ENCODE measurements around the gene CDH3.

CDH3 gene
- 0 to 3.2 (median 0) reads per million in 17 experiments for total RNA-seq

DNA sequence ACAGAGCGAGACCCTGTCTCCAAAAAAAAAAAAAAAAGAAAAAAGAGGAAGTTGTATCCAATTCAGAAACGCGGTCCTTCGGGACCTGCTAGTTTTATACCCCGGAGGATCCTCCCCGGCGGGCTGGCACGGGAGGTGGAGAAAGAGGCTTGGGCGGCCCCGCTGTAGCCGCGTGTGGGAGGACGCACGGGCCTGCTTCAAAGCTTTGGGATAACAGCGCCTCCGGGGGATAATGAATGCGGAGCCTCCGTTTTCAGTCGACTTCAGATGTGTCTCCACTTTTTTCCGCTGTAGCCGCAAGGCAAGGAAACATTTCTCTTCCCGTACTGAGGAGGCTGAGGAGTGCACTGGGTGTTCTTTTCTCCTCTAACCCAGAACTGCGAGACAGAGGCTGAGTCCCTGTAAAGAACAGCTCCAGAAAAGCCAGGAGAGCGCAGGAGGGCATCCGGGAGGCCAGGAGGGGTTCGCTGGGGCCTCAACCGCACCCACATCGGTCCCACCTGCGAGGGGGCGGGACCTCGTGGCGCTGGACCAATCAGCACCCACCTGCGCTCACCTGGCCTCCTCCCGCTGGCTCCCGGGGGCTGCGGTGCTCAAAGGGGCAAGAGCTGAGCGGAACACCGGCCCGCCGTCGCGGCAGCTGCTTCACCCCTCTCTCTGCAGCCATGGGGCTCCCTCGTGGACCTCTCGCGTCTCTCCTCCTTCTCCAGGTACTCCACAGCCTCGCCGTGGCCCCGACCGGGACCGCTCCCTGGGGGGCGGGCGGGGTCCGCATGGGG, at the start of gene CDH3:
Gene CDH3, plus strand, starts transcription at position 596 of the 779 bp plus-strand sequence. Its CDS starts 70 bp downstream, at position 666.
- peak; percentile 16 to 45 (median 35) for DNase-seq

DNA sequence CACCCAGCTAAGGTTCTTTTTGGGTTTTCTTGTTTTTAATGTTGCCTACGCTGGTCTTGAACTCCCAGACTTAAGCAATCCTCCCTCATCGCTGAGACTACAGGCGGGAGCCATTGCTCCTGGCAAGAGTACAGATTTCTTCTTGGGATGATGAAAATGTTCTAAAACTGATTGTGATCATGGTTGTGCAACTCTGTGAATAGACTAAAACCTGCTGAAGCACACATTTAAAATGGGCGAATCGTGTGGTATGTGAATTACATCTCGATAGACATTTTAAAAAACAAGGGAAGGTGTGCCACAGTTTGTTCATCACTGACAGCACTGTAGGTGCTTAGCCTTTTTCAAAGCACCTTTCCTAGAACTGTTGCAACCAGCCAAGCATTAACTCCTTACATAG, 48.8 kb upstream of the CDH3 start:
- no peak for DNase-seq

DNA sequence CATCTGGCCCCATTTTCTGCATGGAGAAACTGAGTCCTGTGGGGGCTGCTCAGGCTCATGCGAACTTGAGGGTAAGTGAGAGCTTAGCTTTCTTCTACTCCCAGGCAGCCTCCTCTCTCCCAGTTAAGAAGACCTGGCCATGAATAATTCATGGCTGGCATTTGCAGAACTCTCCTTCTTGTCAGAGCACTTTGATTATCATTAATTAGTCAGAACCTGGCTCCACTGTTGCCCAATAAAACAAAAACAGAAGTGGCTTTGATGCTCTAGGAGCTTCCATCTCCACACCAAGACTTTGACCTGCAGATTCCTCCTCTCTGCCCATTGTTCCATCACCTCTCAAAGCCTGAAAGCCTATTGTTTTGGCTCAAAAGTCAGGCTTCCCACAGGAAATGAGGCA, 45.5 kb upstream of the CDH3 start:
- no peak for DNase-seq

DNA sequence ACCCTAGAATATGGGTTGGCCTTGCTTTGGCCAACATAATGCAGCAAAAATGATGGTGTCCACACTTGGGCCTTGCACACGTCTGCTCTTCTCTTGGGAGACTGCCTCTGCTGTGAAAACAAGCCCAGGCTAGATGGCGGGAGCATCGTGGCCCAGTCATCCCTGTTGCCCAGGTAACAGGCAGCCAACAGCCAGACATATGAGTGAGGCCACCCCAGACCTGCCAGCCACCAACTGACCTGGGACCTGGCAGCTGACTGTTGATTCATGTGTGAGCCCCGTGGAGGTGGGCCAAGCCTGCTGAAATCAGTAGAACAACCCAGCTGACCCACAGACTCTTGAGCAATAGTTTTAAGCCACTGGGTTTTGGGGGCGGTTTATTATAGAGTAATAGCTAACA, 39.4 kb upstream of the CDH3 start:
- no peak for DNase-seq

DNA sequence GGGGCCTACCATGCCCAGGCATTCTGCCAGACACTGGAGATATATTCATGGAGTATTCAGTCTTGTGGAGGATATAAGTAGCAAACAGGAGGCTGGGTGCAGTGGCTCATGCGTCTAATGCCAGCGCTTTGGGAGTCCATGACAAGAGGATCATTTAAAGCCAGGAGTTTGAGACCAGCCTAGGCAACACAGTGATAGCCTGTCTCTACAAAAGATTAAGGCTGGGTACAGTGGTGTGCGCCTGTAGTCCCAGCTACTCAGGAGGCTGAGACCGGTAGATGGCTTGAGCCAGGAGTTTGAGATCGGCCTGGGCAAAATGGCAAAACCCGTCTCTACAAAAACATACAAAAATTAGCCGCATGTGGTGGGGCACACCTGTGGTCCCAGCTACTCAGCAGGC, 37.7 kb upstream of the CDH3 start:
- no peak for DNase-seq

DNA sequence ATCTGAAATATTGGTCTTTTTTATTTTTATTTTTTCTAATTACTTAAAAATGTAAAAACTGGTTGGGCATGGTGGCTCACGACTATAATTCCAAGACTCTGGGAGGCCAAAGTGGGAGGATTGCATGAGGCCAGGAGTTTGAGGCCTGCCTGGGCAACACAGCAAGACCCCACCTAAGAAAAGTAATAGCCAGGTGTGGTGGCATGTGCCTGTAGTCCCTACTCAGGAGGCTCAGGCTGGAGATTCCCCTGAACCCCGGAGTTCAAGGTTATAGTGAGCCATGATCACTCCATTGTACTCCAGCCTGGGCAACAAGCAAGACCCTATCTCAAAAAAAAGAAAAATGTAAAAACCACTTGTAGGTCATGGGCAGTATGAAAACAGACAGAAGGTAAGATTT, 36.8 kb upstream of the CDH3 start:
- no peak for DNase-seq

DNA sequence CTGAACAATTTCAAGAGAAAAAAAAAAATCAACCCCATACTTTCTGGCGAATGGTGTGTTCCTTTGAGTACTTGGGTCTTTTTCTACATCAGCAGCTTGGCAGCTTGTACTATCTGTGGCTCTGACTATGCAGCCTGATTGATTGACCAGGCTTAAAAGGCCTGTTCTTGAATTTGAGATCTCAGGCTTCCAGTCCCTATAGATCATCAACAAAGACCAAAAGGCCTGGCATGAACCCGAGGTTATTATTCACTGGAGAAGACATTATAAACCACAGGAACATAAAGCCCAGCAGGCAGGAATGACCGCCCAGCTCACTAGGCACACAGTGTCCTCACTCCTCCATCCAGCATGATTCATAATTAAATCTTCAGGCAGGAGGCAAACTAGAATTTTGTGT, 32.1 kb upstream of the CDH3 start:
- DNase-seq = no peak

DNA sequence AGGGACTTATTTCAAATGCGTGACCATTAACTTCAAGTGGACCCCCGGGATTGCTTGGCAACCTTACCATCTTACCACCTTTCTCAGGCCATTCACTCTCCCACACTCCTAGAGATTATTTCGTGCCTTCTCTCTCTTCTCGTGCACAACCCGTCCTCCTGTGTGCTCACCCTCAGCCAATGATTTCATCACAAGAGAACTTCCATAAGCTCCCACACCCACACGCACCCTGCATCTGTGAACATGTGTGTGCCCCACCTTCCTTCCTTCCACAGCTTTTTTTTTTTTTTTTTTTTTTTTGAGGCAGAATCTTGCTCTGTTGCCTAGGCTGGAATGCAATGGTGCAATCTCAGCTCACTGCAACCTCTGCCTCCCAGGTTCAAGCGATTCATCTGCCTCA, 27.4 kb upstream of the CDH3 start:
- DNase-seq = no peak

DNA sequence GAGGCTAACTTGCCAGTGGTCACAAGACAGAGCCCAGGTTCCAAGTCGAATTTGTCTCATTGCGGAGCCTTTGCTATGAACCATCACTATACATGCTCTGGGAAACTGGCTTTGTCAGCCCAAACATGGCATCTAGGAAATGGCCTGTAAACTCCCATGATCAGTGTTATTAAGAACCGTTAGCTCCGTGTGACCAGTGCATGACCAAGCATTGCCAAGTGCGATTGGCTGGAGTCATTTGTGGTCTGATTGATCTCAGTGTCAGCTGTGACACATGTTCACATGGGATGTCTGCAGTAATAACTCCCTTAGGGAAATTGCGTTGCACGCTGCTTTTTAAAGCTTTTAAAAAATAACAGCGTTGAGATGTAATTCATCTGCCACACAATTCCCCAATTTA, 18.6 kb upstream of the CDH3 start:
- peak in 1 of 4 experiments; percentile 10 for DNase-seq

DNA sequence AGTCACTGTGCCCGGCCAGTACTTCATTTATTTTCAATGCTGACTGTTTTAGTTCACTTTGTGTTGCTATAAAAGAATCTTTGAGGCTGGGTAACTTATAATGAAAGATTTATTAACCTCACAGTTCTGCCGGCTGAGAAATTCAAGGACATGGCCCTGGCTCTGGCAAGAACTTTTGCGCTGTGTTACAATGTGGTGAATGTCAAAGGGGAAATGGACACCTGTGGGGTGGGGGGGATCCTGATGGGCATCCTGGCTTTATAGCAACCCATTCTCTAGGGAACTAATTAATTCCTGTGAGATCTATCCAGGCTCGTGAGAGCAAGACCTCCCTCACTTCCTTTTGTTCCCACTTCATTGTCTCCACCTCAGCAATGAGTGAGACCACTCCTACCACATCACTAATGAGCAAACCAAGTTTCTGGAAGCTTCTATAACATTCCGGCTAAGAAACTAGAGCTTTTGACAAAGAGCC, 17.1 kb upstream of the CDH3 start:
- DNase-seq = no peak

DNA sequence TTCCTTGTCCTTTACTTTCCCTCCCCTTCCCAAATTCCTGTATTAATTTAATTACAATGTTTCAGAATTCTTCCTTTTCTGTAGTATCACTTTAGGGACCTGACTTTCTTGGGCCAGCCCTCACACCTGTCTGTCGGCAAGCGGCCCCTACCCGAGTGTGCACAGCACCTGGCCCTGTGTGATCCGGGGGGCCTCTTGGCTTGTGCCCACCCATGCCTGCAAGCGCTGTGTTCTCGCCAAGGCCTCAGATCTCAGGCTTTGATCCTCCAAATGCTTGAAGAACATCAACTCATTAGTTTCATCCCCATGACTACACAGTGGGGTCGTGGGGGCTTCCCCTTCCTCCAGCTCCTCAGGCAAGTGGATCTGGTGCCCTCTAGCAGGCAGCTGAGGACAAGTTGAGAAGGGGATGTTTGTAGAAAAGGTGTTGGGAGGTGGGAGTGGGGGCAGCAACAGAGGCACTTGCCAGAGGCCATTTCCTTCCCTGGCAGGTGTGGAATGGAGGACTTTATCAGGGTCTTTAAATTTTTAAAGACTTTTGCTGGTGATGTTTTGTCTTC, 15.7 kb upstream of the CDH3 start:
- no peak for DNase-seq

DNA sequence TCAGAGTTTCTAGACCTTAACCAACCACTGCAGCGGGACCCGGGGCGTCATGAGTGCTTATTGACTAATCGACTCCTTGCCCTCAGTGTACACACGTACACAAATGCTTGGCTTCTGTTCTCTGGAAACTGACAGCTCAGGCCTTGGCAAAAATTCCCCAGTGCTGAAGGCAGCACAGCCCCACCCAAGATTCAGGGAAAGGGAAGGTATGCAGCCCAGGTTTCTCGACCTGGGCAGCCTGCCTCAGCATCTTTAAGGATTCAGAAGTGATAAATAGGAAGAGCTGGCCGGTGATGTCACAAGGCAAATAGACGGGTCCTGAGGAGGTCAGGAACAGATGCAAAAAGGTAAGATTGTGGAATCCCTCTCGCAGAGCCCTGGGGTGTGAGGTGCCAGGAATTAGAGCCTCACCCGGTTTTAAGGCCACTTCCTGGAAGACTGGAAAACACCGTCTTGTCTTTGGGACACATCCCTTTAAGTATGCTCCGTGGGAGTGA, 9.0 kb upstream of the CDH3 start:
- no peak for DNase-seq

DNA sequence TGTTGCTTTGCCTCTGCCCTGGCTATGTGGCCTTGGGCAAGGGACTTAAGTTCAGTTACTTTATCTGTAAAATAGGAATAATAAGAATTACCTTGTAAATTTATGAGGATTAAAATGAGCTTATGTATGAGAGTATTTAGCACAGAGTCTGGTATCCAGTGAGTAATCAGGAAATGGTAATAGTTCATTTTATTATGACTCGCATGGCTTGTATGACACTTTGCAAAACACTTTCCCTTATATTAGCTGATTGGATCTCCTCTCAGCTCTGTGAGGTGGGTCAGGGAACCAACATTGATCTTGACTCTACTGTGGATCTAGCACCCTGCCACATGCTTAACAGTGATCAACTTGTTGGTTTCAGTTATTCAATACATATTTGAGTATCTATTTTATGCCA, 8.3 kb upstream of the CDH3 start:
- no peak for DNase-seq

DNA sequence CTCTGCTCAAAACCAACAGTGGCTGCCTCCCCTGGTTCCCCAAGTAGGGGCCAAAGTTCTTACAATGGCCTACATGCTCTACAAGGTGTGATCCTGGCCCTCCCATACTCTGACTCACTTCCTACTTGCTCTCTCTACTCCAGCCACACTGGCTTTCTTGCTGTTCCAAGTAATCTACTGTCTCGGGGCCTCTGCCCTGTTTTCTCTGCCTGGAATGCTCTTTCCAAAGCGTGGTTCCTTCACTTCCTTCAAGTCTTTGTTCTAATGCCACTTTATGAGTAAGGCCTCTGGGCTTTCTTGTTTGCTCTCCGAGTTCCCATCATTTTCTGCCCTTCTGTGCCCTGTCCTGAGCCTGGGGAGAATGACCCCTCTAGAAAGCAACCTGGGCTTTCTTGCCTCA, 4.1 kb upstream of the CDH3 start:
- DNase-seq = no peak

DNA sequence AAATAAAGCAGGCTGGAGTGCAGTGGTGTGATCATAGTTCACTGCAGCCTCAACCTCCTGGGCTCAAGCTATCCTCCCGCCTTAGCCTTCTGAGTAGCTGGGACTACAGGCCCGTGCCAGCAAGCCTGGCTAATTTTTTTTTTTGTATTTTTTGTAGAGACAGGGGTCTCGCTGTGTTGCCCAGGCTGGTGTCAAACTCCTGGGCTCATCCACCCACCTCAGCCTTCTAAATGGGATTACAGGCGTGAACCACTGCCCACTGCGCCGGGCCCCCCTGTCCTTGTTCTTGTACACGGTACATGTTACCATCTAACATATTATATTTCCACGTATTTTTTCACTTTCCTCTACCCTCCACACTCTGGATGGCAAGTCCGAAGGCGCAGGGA, 3.1 kb upstream of the CDH3 start:
- DNase-seq = no peak

DNA sequence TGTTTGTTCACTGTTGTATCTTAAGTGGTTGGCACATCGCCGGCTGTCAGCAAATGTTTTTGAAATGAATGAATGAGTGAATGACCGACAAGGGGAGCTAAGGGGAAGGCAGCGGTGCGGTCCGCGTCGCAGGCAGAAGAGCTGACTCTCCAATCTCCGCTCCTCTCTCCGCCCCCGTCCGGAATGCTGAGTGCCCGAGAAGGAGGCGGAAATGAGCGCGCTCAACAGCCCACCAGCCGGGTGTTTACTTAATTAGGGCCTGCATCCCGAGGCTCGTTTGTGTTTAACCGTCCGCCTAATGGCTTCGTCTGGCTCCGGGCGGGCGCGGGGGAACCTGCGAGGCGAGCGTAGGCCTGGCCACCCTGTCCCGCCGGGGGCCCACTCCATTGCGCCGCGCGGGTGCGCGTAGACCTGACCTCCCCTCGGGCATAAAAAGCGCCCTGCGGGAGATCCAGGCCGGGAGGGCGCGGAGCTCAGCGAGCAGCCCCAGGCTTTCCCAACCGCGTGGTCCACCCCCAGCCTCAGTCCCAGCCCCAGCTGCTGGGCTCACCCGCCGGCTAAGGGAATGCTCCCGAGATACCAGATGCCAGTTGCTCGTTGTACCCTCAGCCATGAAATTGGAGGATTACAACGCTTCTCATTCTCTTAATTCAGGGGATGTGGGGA, 2.5 kb upstream of the CDH3 start:
- DNase-seq = peak; percentile 25 to 63 (median 28)

DNA sequence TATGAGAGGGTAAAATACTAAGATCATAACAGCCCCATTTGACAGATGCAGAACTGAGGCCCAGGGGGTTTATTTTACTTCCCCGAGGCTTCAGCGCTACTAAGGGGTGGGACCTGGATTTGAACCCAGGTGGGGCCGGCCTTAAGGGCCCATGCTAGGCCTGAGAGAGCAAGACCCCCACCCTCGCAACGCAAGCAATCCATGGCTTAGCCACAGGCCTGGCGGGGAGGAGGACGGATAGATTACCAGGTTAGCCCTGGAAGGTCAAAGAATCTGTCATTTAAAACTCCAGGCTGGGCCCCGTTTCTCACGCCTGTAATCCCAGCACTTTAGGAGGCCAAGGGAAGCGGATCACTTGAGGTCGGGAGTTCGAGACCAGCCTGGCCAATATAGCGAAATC, 1.9 kb upstream of the CDH3 start:
- no peak for DNase-seq

DNA sequence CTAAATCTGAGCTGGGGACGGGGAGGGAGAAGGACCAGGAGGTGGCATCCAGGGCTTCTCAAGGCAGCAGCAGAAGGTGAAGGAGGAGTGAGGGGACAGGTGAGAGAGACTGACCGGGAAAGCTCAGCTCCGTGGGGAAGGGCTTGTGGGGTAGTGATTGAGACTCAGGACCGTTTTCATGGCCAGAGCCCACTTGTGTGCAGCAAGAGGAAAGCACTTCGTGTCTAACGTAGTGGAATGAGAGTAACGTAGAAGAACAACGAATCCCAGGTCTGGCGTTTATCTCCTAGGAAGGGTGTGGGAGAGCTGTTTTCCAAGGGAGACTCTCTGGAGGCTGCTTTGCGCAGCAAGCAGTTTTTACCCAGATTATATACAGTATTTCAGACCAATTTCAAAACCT, 1.3 kb upstream of the CDH3 start:
- DNase-seq = no peak

DNA sequence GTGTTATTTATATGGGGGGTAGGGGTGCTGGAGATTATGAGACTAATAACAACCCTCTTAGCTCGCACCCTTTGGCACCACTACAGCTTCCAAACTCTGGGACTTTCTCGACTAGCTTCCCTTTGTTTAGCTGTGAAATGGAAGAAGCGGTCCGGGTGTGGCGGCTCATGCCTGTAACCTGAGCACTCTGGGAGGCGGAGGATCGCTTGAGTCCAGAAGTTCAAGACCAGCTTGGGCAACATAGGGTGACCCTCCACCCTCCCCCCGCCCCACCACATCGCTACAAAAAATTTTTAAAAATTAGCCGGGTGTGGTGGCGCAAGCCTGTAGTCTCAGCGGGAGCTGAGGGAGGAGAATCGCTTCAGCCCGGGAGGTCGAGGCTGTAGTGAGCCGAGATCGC, 814 bp upstream of the CDH3 start:
- DNase-seq = no peak

DNA sequence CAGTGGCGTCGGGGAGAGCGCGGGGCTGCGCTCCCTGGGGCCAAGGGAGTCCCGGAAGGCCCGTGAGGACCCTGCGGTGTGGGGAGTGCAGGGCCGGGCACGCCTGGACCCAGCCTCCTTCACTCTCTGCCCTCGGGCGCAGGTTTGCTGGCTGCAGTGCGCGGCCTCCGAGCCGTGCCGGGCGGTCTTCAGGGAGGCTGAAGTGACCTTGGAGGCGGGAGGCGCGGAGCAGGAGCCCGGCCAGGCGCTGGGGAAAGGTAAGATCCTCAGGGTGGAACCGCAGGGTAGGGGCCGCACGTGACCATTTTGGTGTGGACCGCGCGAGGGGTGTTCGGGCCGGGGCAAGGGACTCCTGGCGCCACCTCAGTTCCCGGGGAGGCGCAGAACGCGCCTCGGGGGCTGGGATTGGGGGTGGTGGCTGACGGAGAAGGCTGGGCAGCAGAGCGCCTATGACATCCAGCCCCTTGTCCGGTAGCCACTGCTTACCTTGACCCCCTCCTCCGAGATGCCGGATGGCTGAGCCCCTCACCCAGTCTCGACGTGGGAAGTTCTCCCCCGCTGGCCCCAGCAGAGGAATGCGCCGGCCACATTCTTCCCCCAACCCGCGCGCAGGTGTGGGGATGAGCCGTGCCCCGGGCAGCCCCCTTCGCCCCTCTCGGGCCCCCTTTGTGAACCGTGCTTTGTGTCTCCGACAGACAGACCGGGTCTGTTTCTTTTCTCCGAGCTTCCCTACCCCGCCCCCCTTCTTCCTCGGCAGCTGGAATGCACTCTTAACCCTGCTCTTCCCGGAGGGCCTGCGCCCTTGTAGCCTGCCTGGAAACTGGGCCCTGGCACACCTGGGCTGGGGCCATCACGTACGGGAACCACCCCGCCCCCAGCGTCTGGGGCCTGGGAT, 631 bp downstream of the CDH3 start:
- DNase-seq = no peak

DNA sequence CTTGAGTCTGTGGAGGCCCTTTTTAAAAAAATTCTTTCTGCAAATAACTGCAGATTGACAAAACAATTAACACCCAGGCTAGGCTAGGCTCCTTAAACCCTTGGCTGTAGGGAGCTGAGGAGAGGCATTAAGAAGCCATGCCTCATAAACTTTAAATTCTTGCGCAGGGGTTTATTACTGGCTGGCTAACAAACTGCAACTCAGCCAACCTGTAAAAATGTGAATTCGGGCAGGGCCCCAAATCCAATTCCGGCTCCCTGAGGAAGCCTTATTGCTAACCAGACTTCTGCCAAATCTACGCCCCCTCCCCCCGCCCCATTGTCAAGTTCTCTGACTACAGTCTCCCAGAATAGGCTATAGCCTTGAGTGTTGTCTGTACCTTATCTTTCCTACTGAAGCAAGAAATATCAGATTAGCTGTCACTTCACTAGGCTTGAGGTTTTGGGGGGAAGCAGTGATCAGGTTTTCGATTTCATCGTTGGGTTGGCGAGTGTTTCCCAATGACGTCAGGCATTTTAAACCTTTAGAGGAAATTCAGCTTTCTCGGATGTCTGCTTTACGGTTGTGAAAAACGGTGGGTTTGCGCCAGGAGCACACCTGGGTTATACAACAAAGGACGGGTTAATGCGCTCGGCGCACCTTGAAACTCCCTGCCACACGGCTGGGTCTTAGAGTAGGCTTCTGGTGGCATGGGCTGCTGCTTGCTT, 2.0 kb downstream of the CDH3 start:
- DNase-seq = no peak

DNA sequence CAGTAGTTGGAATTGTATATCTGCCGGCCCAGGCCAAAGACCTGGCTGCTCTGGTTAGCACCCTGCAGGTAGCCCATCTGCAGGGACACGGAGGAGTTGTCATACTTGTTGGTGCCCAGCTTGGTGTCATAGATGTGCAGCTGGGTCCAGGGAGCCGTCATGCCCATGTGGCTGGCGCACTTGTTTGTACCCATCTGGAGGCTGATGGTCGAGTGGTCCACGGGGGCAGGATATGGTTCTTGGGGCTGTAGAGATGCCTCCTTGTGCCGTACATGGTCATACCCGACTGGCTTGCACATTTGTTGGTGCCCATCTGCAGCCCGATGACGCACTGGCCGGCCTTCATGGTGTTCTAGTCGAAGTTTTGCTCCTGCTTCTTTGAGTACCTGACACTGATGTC, 6.0 kb downstream of the CDH3 start:
- DNase-seq = no peak
